PFSK-1 (cell line): ENCODE results near the gene PEAK3.

Source experiments
- FOXP2 ChIP-seq: optimal IDR thresholded peaks from 2 replicates; pipeline ENCODE3; 2011; ENCODE audit warnings: borderline replicate concordance, control low read depth, inconsistent platforms; ENCODE audit not compliant: insufficient read depth; ENCODE audit errors: extremely low read length, extremely low read depth
- POLR2AphosphoS5 ChIP-seq: IDR thresholded peaks from 2 replicates; pipeline ENCODE4 v1.6.1; 2012; ENCODE audit warnings: low read depth, mild to moderate bottlenecking, control low read depth, low read length, moderate library complexity
- REST ChIP-seq, 2 experiments: IDR thresholded peaks; 2 replicates each; pipeline versions ENCODE4 v1.6.1 to v1.8.0; 2011 to 2012; ENCODE audit warnings: low read depth in 2 of 2, low read length in 2 of 2, control low read depth in 1 of 2, inconsistent platforms in 1 of 2, mild to moderate bottlenecking in 1 of 2, moderate library complexity in 1 of 2; ENCODE audit not compliant: insufficient read depth in 1 of 2
- SIN3A ChIP-seq: IDR thresholded peaks from 2 replicates; pipeline ENCODE4 v1.6.1; 2012; ENCODE audit warnings: mild to moderate bottlenecking, low read length, moderate library complexity, borderline replicate concordance; ENCODE audit not compliant: insufficient read depth
- TAF1 ChIP-seq: IDR thresholded peaks from 2 replicates; pipeline ENCODE4 v1.6.1; 2012; ENCODE audit warnings: low read length, control low read depth, borderline replicate concordance; ENCODE audit not compliant: insufficient read depth

DNA sequence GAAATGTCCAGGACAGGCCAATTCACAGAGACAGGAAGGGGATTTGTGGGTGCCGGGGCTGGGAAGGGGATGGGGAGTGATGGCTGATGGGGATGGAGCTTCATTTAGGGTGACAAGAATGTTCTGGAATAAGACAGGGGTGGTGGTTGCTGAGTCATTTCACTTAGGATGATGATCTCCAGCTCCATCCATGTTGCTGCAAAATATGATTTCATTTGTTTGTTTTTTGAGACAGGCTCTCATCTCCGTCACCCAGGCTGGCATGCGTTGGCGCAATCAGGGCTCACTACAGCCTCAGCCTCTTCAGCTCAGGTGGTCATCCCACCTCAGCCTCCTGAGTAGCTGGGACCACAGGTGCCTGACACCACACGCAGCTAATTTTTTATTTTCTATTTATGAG lies 22.6 kb downstream of the PEAK3 start:
- no peak for TF ChIP-seq TAF1
- TF ChIP-seq REST (IDR thresholded peaks at IDR 0.05; ENCODE audit: insufficient read depth in 1 of 2, low read depth in 2 of 2, low read length in 2 of 2): no peak
- TF ChIP-seq FOXP2: no peak
- TF ChIP-seq SIN3A: no peak
- no peak for TF ChIP-seq POLR2AphosphoS5
